Mesenchymal stem cell (in vitro differentiated cells and primary cell): ENCODE data around the gene CD151.

Experiments
- DNase-seq: peaks from one replicate; pipeline ENCODE4 v3.0.0-alpha.2; 2013
- H2AFZ ChIP-seq: one replicate; pipeline ENCODE4 v1.6.1; 2013; ENCODE audit warnings: low read depth, mild to moderate bottlenecking, control low read depth, inconsistent platforms, low read length, moderate library complexity
- H2AK5ac ChIP-seq: 2 replicates; pipeline ENCODE4 v1.6.1; 2013; ENCODE audit warnings: low read length, moderate library complexity, mild to moderate bottlenecking, inconsistent platforms; ENCODE audit not compliant: severe bottlenecking
- H2BK120ac ChIP-seq: one replicate; pipeline ENCODE4 v1.6.1; 2013; ENCODE audit warnings: low read depth, mild to moderate bottlenecking, inconsistent platforms, low read length, moderate library complexity
- H2BK12ac ChIP-seq, 2 experiments: one replicate each; pipeline ENCODE4 v1.6.1; 2013; ENCODE audit warnings: inconsistent platforms in 2 of 2, low read length in 2 of 2, mild to moderate bottlenecking in 2 of 2, moderate library complexity in 2 of 2, control low read depth in 1 of 2
- H2BK15ac ChIP-seq: one replicate; pipeline ENCODE4 v1.6.1; 2013; ENCODE audit warnings: mild to moderate bottlenecking, low read depth, inconsistent platforms; ENCODE audit not compliant: poor library complexity, severe bottlenecking
- H2BK5ac ChIP-seq: 2 replicates; pipeline ENCODE4 v1.6.1; 2013; ENCODE audit warnings: low read depth, mild to moderate bottlenecking, low read length, control low read depth, inconsistent platforms; ENCODE audit not compliant: poor library complexity, severe bottlenecking
- H3K14ac ChIP-seq, 2 experiments: one replicate each; pipeline ENCODE4 v1.6.1; 2013; ENCODE audit warnings: inconsistent platforms in 2 of 2, low read length in 2 of 2, control low read depth in 1 of 2, mild to moderate bottlenecking in 1 of 2, moderate library complexity in 1 of 2
- H3K18ac ChIP-seq, 2 experiments: one replicate each; pipeline ENCODE4 v1.6.1; 2013; ENCODE audit warnings: inconsistent platforms in 2 of 2, low read length in 2 of 2, control low read depth in 1 of 2, low read depth in 1 of 2, mild to moderate bottlenecking in 1 of 2
- H3K23ac ChIP-seq, 2 experiments: one replicate each; pipeline ENCODE4 v1.6.1; 2013; ENCODE audit warnings: inconsistent platforms in 2 of 2, low read length in 2 of 2, mild to moderate bottlenecking in 2 of 2, moderate library complexity in 2 of 2, control low read depth in 1 of 2
- H3K27ac ChIP-seq: 2 replicates; pipeline ENCODE4 v1.5.1; 2013; ENCODE audit warnings: mild to moderate bottlenecking, moderate library complexity, low read length, control low read depth, inconsistent platforms; ENCODE audit not compliant: poor library complexity, severe bottlenecking
- H3K27me3 ChIP-seq, 2 experiments: 2 replicates each; pipeline versions ENCODE4 v1.6.1 to v1.7.0; 2013; ENCODE audit warnings: low read length in 2 of 2, mild to moderate bottlenecking in 2 of 2, moderate library complexity in 2 of 2, control low read depth in 1 of 2, inconsistent platforms in 1 of 2; ENCODE audit not compliant: control insufficient read depth in 1 of 2, insufficient read depth in 1 of 2
- H3K36me3 ChIP-seq, 2 experiments: 2 replicates each; pipeline versions ENCODE4 v1.6.1 to v1.7.0; 2013; ENCODE audit warnings: low read length in 2 of 2, control low read depth in 1 of 2, inconsistent platforms in 1 of 2, low read depth in 1 of 2, mild to moderate bottlenecking in 1 of 2; ENCODE audit not compliant: insufficient read depth in 2 of 2, control insufficient read depth in 1 of 2
- H3K4ac ChIP-seq, 2 experiments: one replicate each; pipeline ENCODE4 v1.6.1; 2013; ENCODE audit warnings: inconsistent platforms in 2 of 2, low read length in 2 of 2, mild to moderate bottlenecking in 2 of 2, moderate library complexity in 2 of 2, control low read depth in 1 of 2, low read depth in 1 of 2
- H3K4me1 ChIP-seq: 2 replicates; pipeline ENCODE4 v1.6.1; 2013; ENCODE audit warnings: low read depth, low read length, control low read depth; ENCODE audit not compliant: control insufficient read depth, insufficient read depth
- H3K4me2 ChIP-seq: 2 replicates; pipeline ENCODE4 v1.6.1; 2013; ENCODE audit warnings: low read length, mild to moderate bottlenecking, inconsistent platforms; ENCODE audit not compliant: poor library complexity, severe bottlenecking
- H3K4me3 ChIP-seq, 2 experiments: 2 replicates each; pipeline versions ENCODE4 v1.5.1 to v1.7.0; 2013; ENCODE audit warnings: low read length in 2 of 2, mild to moderate bottlenecking in 2 of 2, control low read depth in 1 of 2, low read depth in 1 of 2; ENCODE audit not compliant: insufficient read depth in 1 of 2
- H3K79me1 ChIP-seq: replicated peaks from 2 replicates; pipeline ENCODE4 v1.6.1; 2013; ENCODE audit warnings: mild to moderate bottlenecking, control low read depth, low read length, inconsistent platforms; ENCODE audit not compliant: poor library complexity, severe bottlenecking
- H3K9ac ChIP-seq: 2 replicates; pipeline ENCODE4 v1.7.0; 2013; ENCODE audit warnings: mild to moderate bottlenecking, low read length, moderate library complexity
- H3K9me3 ChIP-seq: 2 replicates; pipeline ENCODE4 v1.7.0; 2013; ENCODE audit warnings: mild to moderate bottlenecking, low read length; ENCODE audit not compliant: control insufficient read depth
- H4K8ac ChIP-seq: one replicate; pipeline ENCODE4 v1.6.1; 2013; ENCODE audit warnings: inconsistent platforms, mild to moderate bottlenecking, low read length, moderate library complexity
- H4K91ac ChIP-seq: one replicate; pipeline ENCODE4 v1.6.1; 2013; ENCODE audit warnings: mild to moderate bottlenecking, low read length, inconsistent platforms
- WGBS: methylation state at CpG from one replicate; pipeline ENCODE4 v1.1.7; 2013; ENCODE audit warnings: mixed read lengths; 5-methylcytosine and 5-hydroxymethylcytosine counted together

CD151 gene

DNA sequence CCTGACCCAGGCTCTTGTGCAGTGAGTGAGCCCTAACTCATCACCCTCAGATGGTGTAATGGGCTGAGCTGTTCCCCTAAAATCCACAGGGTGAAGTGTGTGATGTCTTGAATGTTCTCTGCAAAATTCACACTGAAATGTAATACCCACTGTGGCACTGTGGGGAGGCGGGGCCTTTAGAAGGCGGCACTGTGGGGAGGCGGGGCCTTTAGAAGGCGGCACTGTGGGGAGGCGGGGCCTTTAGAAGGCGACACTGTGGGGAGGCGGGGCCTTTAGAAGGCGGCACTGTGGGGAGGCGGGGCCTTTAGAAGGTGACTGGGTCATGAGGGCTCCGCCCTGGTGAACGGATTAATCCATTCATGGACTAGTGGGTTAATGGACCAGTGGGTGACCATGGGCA, 44.8 kb downstream of the CD151 start:
- Histone ChIP-seq H3K14ac (no peak overlapping the region), H4K8ac (no peak overlapping the region), H3K9ac (no peak overlapping the region), H3K9me3 (no peaks in the 10 kb centered on the region), H2BK12ac (no peak overlapping the region), H3K36me3 (peaks cover 13 to 51% of the 10 kb centered on the region in 2 experiments), H3K4me2 (no peak overlapping the region), H3K18ac (no peak overlapping the region), H2BK5ac (no peak overlapping the region), H3K27ac (no peak overlapping the region), H3K4ac (no peak overlapping the region), H3K4me1 (peaks cover 27% of the 10 kb centered on the region), H4K91ac (no peak overlapping the region), H2BK120ac (no peak overlapping the region), H3K4me3 (no peak overlapping the region), H3K27me3 (no peaks in the 10 kb centered on the region), H3K23ac (no peak overlapping the region), H2BK15ac (no peak overlapping the region), H3K79me1 (no peaks in the 10 kb centered on the region), H2AFZ (no peak overlapping the region), H2AK5ac (no peak overlapping the region)
- 85% methylated on average over 11 of the region's 11 CpGs for whole genome bisulfite sequencing
- DNase-seq = no peak

DNA sequence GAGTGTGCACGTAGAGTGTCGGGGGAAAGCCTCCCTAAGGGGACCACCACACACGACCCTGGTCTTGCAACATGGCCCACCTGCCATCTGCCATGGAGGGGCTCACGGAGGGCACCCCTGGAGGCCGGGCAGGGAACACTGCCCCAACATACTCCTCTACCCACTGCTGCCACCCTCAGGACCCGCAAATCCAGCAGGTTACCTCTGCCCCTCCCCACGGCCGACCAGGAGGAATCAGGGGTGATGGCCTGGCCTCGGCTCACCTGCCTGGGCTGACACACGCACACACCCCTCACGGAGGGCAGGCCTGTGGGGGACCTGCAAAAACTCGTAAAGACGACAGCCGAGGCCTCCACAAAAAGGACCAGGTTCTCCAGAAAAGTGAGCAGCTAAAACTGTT, 47.7 kb downstream of the CD151 start:
- Histone ChIP-seq H2BK15ac (no peak overlapping the region), H4K91ac (no peak overlapping the region), H3K79me1 (peaks cover 1% of the 10 kb centered on the region), H3K9me3 (no peaks in the 10 kb centered on the region), H3K4me3 (no peak overlapping the region), H3K23ac (no peak overlapping the region), H3K4me2 (no peak overlapping the region), H3K4ac (no peak overlapping the region), H3K14ac (no peak overlapping the region), H3K9ac (no peak overlapping the region), H2BK120ac (no peak overlapping the region), H3K27me3 (no peaks in the 10 kb centered on the region), H2BK12ac (no peak overlapping the region), H3K18ac (no peak overlapping the region), H3K27ac (no peak overlapping the region), H4K8ac (no peak overlapping the region), H3K4me1 (peaks cover 33% of the 10 kb centered on the region), H2BK5ac (no peak overlapping the region), H2AK5ac (no peak overlapping the region), H2AFZ (no peak overlapping the region), H3K36me3 (peaks cover 27 to 61% of the 10 kb centered on the region in 2 experiments)
- DNase-seq = no peak
- 90% methylated on average over 14 of the region's 14 CpGs for WGBS

DNA sequence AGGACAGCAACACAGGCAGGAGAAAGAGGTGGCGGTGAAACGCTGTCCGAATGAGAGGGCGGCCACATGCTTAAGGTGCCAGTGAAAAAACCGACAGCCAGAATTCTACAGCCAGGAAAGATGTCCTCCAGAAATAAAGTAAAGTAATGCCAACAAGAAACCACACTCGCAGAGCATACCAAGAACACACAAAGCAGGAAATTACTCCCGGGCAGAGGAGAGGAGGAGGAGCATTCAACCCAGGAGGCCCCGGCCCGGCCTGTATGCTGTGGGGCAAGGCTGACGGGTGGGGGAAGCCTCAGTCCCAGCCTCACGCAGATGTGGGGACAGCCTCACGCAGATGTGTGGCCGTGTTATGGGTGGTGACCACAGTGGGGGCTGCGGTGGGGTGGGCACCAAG, 49.8 kb downstream of the CD151 start:
- peaks cover 40 to 62% of the 10 kb centered on the region in 2 experiments for H3K36me3 ChIP-seq

GRCh38 chr11:883527-883926, 50.8 kb downstream of the CD151 start:
- Histone ChIP-seq H3K27ac (no peak overlapping the region), H3K14ac (no peak overlapping the region), H2BK12ac (no peak overlapping the region), H3K27me3 (no peaks in the 10 kb centered on the region), H3K4me1 (peaks cover 19% of the 10 kb centered on the region), H3K18ac (no peak overlapping the region), H3K4me2 (no peak overlapping the region), H4K91ac (no peak overlapping the region), H2BK5ac (no peak overlapping the region), H3K23ac (no peak overlapping the region), H2BK120ac (no peak overlapping the region), H3K36me3 (peaks cover 49 to 67% of the 10 kb centered on the region in 2 experiments), H3K4me3 (no peak overlapping the region), H2BK15ac (no peak overlapping the region), H3K9ac (no peak overlapping the region), H4K8ac (no peak overlapping the region), H3K9me3 (no peaks in the 10 kb centered on the region), H2AK5ac (no peak overlapping the region), H3K4ac (no peak overlapping the region), H3K79me1 (peaks cover 2% of the 10 kb centered on the region), H2AFZ (no peak overlapping the region)
- WGBS = 93% methylated on average over 10 of the region's 10 CpGs
- no peak for DNase-seq

More for the DNA sequence above, 49.8 kb downstream of the CD151 start:
- Histone ChIP-seq H3K18ac (no peak overlapping the region), H2AFZ (no peak overlapping the region), H2BK12ac (no peak overlapping the region), H2AK5ac (no peak overlapping the region), H3K4ac (no peak overlapping the region), H3K23ac (no peak overlapping the region), H2BK15ac (peak overlapping the region; percentile 14), H2BK120ac (no peak overlapping the region), H4K8ac (no peak overlapping the region), H3K14ac (no peak overlapping the region), H3K4me1 (peaks cover 19% of the 10 kb centered on the region), H3K27me3 (no peaks in the 10 kb centered on the region), H3K9me3 (no peaks in the 10 kb centered on the region), H3K79me1 (peaks cover 2% of the 10 kb centered on the region), H3K27ac (peak overlapping the region; percentile 39), H3K9ac (no peak overlapping the region), H2BK5ac (no peak overlapping the region), H3K4me3 (no peak overlapping the region), H3K4me2 (no peak overlapping the region), H4K91ac (peak overlapping the region; percentile 28)
- no peak for DNase-seq
- 91% methylated on average over 12 of the region's 14 CpGs for WGBS
